ENCODE results near the gene MAPRE2. TPM values are rescaled to one million over a fixed set of nuclear protein-coding genes. Genes with fewer than 3 reads are reported as not detected.

Gene MAPRE2
- total and polyA plus RNA-seq, 2 of the 13 experiments (the other 11 are each of a cell fraction or from before 2014, with no cell fraction given) = 34.5 to 67.9 TPM

DNA sequence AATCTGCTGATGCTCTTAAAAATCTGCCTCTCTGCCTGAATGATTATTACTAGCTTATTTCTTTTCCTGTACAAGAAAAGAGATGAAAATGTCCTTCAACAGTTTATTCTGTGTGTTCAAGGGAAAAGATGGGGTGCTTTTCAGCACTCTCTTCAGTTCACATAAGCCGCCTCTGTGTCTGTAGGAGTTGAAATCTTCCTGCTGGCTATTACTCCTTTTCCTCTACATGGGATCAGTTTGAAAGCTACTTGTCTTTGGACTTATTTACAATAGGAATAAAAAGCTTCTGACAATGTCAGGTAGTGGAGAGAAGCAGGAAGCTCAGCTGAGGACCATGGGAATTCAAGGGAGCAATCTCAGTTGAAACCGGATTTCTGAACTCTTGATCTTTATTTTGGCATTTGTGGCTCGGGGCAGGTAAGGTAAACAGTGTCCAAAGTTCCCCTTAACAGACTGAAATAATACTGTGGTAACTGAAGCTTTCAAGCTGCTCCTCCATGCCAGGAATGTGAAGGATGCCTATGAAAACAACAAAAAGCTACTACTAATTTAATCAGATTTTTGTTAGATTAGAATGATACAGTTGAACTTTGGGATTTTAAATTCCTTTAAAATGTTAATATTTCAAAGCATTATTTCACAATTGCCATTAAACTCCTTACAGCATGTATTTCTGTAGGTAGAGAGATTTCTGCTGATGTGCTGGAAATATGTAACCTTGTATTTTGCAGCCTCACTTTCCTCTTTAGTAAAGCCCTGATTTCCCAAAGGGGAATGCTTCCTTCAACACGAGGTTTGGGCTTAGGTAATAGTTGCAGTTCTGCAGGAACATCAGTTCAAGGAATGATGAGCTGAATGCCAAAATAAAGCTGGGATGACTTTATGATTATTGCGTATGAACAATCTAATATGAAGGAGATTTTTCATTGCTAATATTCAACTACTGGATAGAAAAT lies 43.6 kb downstream of the MAPRE2 start (continued):
- TF ChIP-seq, protein P1, sequence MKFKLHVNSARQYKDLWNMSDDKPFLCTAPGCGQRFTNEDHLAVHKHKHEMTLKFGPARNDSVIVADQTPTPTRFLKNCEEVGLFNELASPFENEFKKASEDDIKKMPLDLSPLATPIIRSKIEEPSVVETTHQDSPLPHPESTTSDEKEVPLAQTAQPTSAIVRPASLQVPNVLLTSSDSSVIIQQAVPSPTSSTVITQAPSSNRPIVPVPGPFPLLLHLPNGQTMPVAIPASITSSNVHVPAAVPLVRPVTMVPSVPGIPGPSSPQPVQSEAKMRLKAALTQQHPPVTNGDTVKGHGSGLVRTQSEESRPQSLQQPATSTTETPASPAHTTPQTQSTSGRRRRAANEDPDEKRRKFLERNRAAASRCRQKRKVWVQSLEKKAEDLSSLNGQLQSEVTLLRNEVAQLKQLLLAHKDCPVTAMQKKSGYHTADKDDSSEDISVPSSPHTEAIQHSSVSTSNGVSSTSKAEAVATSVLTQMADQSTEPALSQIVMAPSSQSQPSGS (CRISPR knock-in tag; IDR thresholded peaks at IDR 0.05) = no peak
- peak; percentile 56; the same call in 1 of the 2 replicates for TF ChIP-seq RXRA (CRISPR knock-in tag; IDR thresholded peaks at IDR 0.05)
- TF ChIP-seq, protein P2, sequence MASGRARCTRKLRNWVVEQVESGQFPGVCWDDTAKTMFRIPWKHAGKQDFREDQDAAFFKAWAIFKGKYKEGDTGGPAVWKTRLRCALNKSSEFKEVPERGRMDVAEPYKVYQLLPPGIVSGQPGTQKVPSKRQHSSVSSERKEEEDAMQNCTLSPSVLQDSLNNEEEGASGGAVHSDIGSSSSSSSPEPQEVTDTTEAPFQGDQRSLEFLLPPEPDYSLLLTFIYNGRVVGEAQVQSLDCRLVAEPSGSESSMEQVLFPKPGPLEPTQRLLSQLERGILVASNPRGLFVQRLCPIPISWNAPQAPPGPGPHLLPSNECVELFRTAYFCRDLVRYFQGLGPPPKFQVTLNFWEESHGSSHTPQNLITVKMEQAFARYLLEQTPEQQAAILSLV (CRISPR knock-in tag; IDR thresholded peaks at IDR 0.05; ENCODE audit: borderline replicate concordance) = no peak
- no peak for TF ChIP-seq EEA1 (CRISPR knock-in tag; IDR thresholded peaks at IDR 0.05; ENCODE audit: borderline replicate concordance)
- TF ChIP-seq ZBTB42 (CRISPR knock-in tag; IDR thresholded peaks at IDR 0.05) = no peak
- no peak for TF ChIP-seq ZNF547 (CRISPR knock-in tag; IDR thresholded peaks at IDR 0.05)
- no peak for TF ChIP-seq SOX6 (IDR thresholded peaks at IDR 0.05)
- TF ChIP-seq SOX6 (CRISPR knock-in tag; IDR thresholded peaks at IDR 0.05) = peak; percentile 81
- TF ChIP-seq, protein P3, sequence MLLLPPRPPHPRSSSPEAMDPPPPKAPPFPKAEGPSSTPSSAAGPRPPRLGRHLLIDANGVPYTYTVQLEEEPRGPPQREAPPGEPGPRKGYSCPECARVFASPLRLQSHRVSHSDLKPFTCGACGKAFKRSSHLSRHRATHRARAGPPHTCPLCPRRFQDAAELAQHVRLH (CRISPR knock-in tag; IDR thresholded peaks at IDR 0.05; ENCODE audit: borderline replicate concordance, low read depth) = no peak
- TF ChIP-seq ZNF850 (CRISPR knock-in tag; conservative IDR thresholded peaks at IDR 0.05) = no peak
- no peak for TF ChIP-seq MYC (CRISPR knock-in tag; IDR thresholded peaks at IDR 0.05; ENCODE audit: borderline replicate concordance)
- TF ChIP-seq ZNF33A (CRISPR knock-in tag; IDR thresholded peaks at IDR 0.05; ENCODE audit: borderline replicate concordance) = no peak
- TF ChIP-seq MEIS2 (CRISPR knock-in tag; IDR thresholded peaks at IDR 0.05) = peak; percentile 69; the same call in 1 of the 2 replicates
- TF ChIP-seq GATAD2A (CRISPR knock-in tag; IDR thresholded peaks at IDR 0.05) = peak; percentile 78
- no peak for TF ChIP-seq ZC3H4 (CRISPR knock-in tag; IDR thresholded peaks at IDR 0.05; ENCODE audit: borderline replicate concordance)
- TF ChIP-seq POLR2AphosphoS5 (IDR thresholded peaks at IDR 0.05; ENCODE audit: low read depth, low read length) = no peak
- TF ChIP-seq MBD4 (IDR thresholded peaks at IDR 0.05; ENCODE audit: borderline replicate concordance, low read length) = no peak; the same call in 1 of the 2 replicates
- no peak for TF ChIP-seq ZSCAN22 (CRISPR knock-in tag; IDR thresholded peaks at IDR 0.05)
- TF ChIP-seq ZBTB39 (CRISPR knock-in tag; IDR thresholded peaks at IDR 0.05) = peak; percentile 98
- TF ChIP-seq ZFP36 (IDR thresholded peaks at IDR 0.05; ENCODE audit: borderline replicate concordance, low read depth, low read length, partially characterized antibody) = no peak
- TF ChIP-seq PHF21A (CRISPR knock-in tag; IDR thresholded peaks at IDR 0.05) = peak; percentile 94
- TF ChIP-seq MIXL1 (CRISPR knock-in tag; IDR thresholded peaks at IDR 0.05) = 0 out of 2 replicates have a peak, but pooled peaks have one; percentile 39
- TF ChIP-seq ZNF614 (CRISPR knock-in tag; IDR thresholded peaks at IDR 0.05; ENCODE audit: borderline replicate concordance) = peak; percentile 65; the same call in 1 of the 2 replicates
- TF ChIP-seq HNRNPK (IDR thresholded peaks at IDR 0.05; ENCODE audit: low read depth, low read length, poor library complexity, severe bottlenecking) = no peak
- no peak for TF ChIP-seq FIP1L1 (IDR thresholded peaks at IDR 0.05; ENCODE audit: borderline replicate concordance, insufficient read depth, low read depth, low read length)
- no peak for TF ChIP-seq CCDC6 (CRISPR knock-in tag; IDR thresholded peaks at IDR 0.05)

Data from HepG2 (cell line).